CD4-positive, alpha-beta T cell treated with Interleukin-4 for 1 hour (primary cell): ENCODE measurements around the gene SLC25A42.
A peak's percentile ranks its signal among the peaks of the same experiment; 100 is the strongest.
"Not testable (repeated sequence)": the region's sequence is repeated elsewhere in the genome, so short reads cannot be mapped to it uniquely, and the experiment has no call there.

Experiments
- DNase-seq, 2 donors: peaks; one replicate each; pipeline ENCODE4 v3.0.0-alpha.2; 2020 to 2022

The SLC25A42 gene

GRCh38 chr19:19107654-19108053 lies 43.9 kb downstream of the SLC25A42 start:
- DNase-seq = no peak

GRCh38 chr19:19109601-19110000 lies 45.8 kb downstream of the SLC25A42 start:
- no peak for DNase-seq

- DNase-seq = peak in 1 of 2 donors; percentile 7
Observed at GRCh38 chr19:19110410-19111135, 46.8 kb downstream of the SLC25A42 start.

GRCh38 chr19:19111136-19111835 lies 47.5 kb downstream of the SLC25A42 start:
- no peak for DNase-seq

GRCh38 chr19:19111967-19112580 lies 48.3 kb downstream of the SLC25A42 start:
- DNase-seq = no peak

- DNase-seq = no peak
Observed at GRCh38 chr19:19113040-19113626, 49.3 kb downstream of the SLC25A42 start.

- peak; percentile 36 to 49 for DNase-seq
Observed at GRCh38 chr19:19115954-19116353, 52.2 kb downstream of the SLC25A42 start.

- DNase-seq = no peak
Observed at GRCh38 chr19:19119325-19120237, 55.8 kb downstream of the SLC25A42 start.

GRCh38 chr19:19120308-19121231 lies 56.8 kb downstream of the SLC25A42 start:
- peak; percentile 17 to 19 for DNase-seq

GRCh38 chr19:19121371-19121770 lies 57.6 kb downstream of the SLC25A42 start:
- no peak for DNase-seq

- no peak for DNase-seq
Observed at GRCh38 chr19:19122902-19123301, 59.1 kb downstream of the SLC25A42 start.

- no peak for DNase-seq
Observed at GRCh38 chr19:19123386-19123785, 59.6 kb downstream of the SLC25A42 start.

- DNase-seq = no peak
Observed at GRCh38 chr19:19126102-19126501, 62.3 kb downstream of the SLC25A42 start.

- DNase-seq = no peak
Observed at GRCh38 chr19:19131989-19132388, 68.2 kb downstream of the SLC25A42 start.

- DNase-seq = no peak
Observed at GRCh38 chr19:19132912-19133311, 69.1 kb downstream of the SLC25A42 start.

GRCh38 chr19:19133985-19134384 lies 70.2 kb downstream of the SLC25A42 start:
- no peak for DNase-seq

GRCh38 chr19:19134687-19135158 lies 70.9 kb downstream of the SLC25A42 start:
- DNase-seq = peak; percentile 32 to 51

GRCh38 chr19:19135713-19136112 lies 71.9 kb downstream of the SLC25A42 start:
- not testable (repeated sequence) for DNase-seq

GRCh38 chr19:19137556-19138108 lies 73.8 kb downstream of the SLC25A42 start:
- no peak for DNase-seq

- DNase-seq = peak; percentile 97 to 98
Observed at GRCh38 chr19:19138109-19138981, 74.6 kb downstream of the SLC25A42 start, which contains the start of gene TMEM161A. TSS of gene TMEM161A (minus strand) at chr19:19138478. CDS start at chr19:19138428, 50 bp downstream.
